Glutamatergic neuron (in vitro differentiated cells): ENCODE results near the gene TAX1BP1. TPM values are rescaled to one million over a fixed set of nuclear protein-coding genes. Genes with fewer than 3 reads are reported as not detected.

Source experiments
- DNase-seq: peaks from one replicate; pipeline ENCODE4 v3.0.0; 2022
- H3K27ac Mint-ChIP-seq: one replicate; pipeline ENCODE4 v1.8.0; 2020; ENCODE audit warnings: mild to moderate bottlenecking, mixed read lengths, inconsistent platforms; ENCODE audit not compliant: unreplicated experiment
- H3K27me3 Mint-ChIP-seq: one replicate; pipeline ENCODE4 v1.8.0; 2020; ENCODE audit warnings: mild to moderate bottlenecking, moderate library complexity, mixed read lengths, inconsistent platforms; ENCODE audit not compliant: unreplicated experiment
- H3K36me3 Mint-ChIP-seq: one replicate; pipeline ENCODE4 v1.8.0; 2020; ENCODE audit warnings: mild to moderate bottlenecking, mixed read lengths, inconsistent platforms; ENCODE audit not compliant: unreplicated experiment
- H3K4me1 Mint-ChIP-seq: one replicate; pipeline ENCODE4 v1.8.0; 2020; ENCODE audit warnings: mild to moderate bottlenecking, low read depth, mixed read lengths, inconsistent platforms; ENCODE audit not compliant: unreplicated experiment
- H3K4me3 Mint-ChIP-seq: one replicate; pipeline ENCODE4 v1.8.0; 2020; ENCODE audit warnings: mild to moderate bottlenecking, mixed read lengths, inconsistent platforms; ENCODE audit not compliant: unreplicated experiment
- H3K9me3 Mint-ChIP-seq: one replicate; pipeline ENCODE4 v1.8.0; 2020; ENCODE audit warnings: mild to moderate bottlenecking, moderate library complexity, mixed read lengths, inconsistent platforms; ENCODE audit not compliant: unreplicated experiment
- CTCF ChIP-seq: fragments of 200-600 bp; sonication (generic); IDR thresholded peaks from one replicate; pipeline ENCODE4 v1.5.0; 2021; ENCODE audit not compliant: partially characterized antibody, unreplicated experiment
- total RNA-seq: library from RNA; stranded (reverse); fragmentation: NEBNext Ultra II Directional; extraction: Animal tissue kit (Norgen Biotek cat#: 25700); gene quantifications from one replicate; pipeline ENCODE4 v1.2.1, GENCODE V29; 2021; ENCODE audit not compliant: unreplicated experiment

Gene TAX1BP1
- total RNA-seq, 1 donor from 2014 or later: 103 TPM

- no peak for TF ChIP-seq CTCF
- peaks cover 19% of the 10 kb centered on the region for H3K4me1 Mint-ChIP-seq
- no peaks in the 10 kb centered on the region for H3K36me3 Mint-ChIP-seq
- H3K27ac Mint-ChIP-seq: no peak overlapping the region
- H3K27me3 Mint-ChIP-seq: no peaks in the 10 kb centered on the region
- no peaks in the 10 kb centered on the region for H3K9me3 Mint-ChIP-seq
- no peak for DNase-seq
- H3K4me3 Mint-ChIP-seq: no peak overlapping the region
These were observed 63.0 kb downstream of the TAX1BP1 start for GRCh38 chr7:27802999-27803398.

- DNase-seq: no peak
- peaks cover 24% of the 10 kb centered on the region for H3K4me1 Mint-ChIP-seq
- H3K27me3 Mint-ChIP-seq: no peaks in the 10 kb centered on the region
- H3K9me3 Mint-ChIP-seq: no peaks in the 10 kb centered on the region
- TF ChIP-seq CTCF: no peak
- no peaks in the 10 kb centered on the region for H3K36me3 Mint-ChIP-seq
- H3K27ac Mint-ChIP-seq: no peak overlapping the region
- H3K4me3 Mint-ChIP-seq: no peak overlapping the region
These were observed 64.2 kb downstream of the TAX1BP1 start for GRCh38 chr7:27804139-27804538.

- no peaks in the 10 kb centered on the region for H3K27me3 Mint-ChIP-seq
These were observed 68.7 kb downstream of the TAX1BP1 start for GRCh38 chr7:27808626-27809025.

GRCh38 chr7:27810186-27810585, 70.2 kb downstream of the TAX1BP1 start:
- Mint-ChIP-seq H3K4me3 (no peak overlapping the region), H3K4me1 (peaks cover 10% of the 10 kb centered on the region), H3K9me3 (no peaks in the 10 kb centered on the region), H3K27ac (no peak overlapping the region), H3K27me3 (no peaks in the 10 kb centered on the region), H3K36me3 (no peaks in the 10 kb centered on the region)
- no peak for DNase-seq
- TF ChIP-seq CTCF: no peak

More at GRCh38 chr7:27808626-27809025, 68.7 kb downstream of the TAX1BP1 start:
- TF ChIP-seq CTCF: no peak
- Mint-ChIP-seq H3K9me3 (no peaks in the 10 kb centered on the region), H3K4me1 (peaks cover 17% of the 10 kb centered on the region), H3K36me3 (no peaks in the 10 kb centered on the region), H3K4me3 (no peak overlapping the region), H3K27ac (no peak overlapping the region)
- DNase-seq: no peak

- Mint-ChIP-seq H3K9me3 (peaks cover 4% of the 10 kb centered on the region), H3K36me3 (no peaks in the 10 kb centered on the region), H3K27ac (no peak overlapping the region), H3K27me3 (no peaks in the 10 kb centered on the region), H3K4me3 (no peak overlapping the region), H3K4me1 (peaks cover 15% of the 10 kb centered on the region)
- TF ChIP-seq CTCF: no peak
- DNase-seq: no peak
These were observed 72.7 kb downstream of the TAX1BP1 start for GRCh38 chr7:27812706-27813105.
